ENCODE results near the gene DPP10. TPM values are rescaled to one million over a fixed set of nuclear protein-coding genes. Genes with fewer than 3 reads are reported as not detected.

DPP10 gene
- total and polyA plus RNA-seq, 10 of the 15 experiments (the other 5 are each of a cell fraction or from before 2014, with no cell fraction given): not detected

- in situ Hi-C loops (cut with MboI) (no loop called here), intact Hi-C loops (cut with micrococcal nuclease; ENCODE audit: unreplicated experiment) (no loop called here)
- CTCF ChIA-PET: no interaction called here
- no peaks in the 10 kb centered on the region for H3K79me2 ChIP-seq (ENCODE audit: control insufficient read depth, insufficient read depth, low read length)
- no peaks in the 10 kb centered on the region for H3K9me3 ChIP-seq (replicated peaks; ENCODE audit: control insufficient read depth, insufficient read depth, low read length)
- H3K27me3 ChIP-seq (replicated peaks in 1 of 2; ENCODE audit: control insufficient read depth in 2 of 2, insufficient read depth in 2 of 2, low read length in 1 of 2): no peaks in the 10 kb centered on the region
- DNase-seq (ENCODE audit: low read depth, low spot score) (no peak), ATAC-seq (no peak), FAIRE-seq (no peak)
- no peak overlapping the region for H2AFZ ChIP-seq (ENCODE audit: control insufficient read depth, low read depth, low read length)
- no peaks in the 10 kb centered on the region for H4K20me1 ChIP-seq (ENCODE audit: control insufficient read depth, insufficient read depth)
- BruUV-seq (replicated peaks): no TSS peak
- TF ChIP-seq JUND (IDR thresholded peaks at IDR 0.05; ENCODE audit: low read depth, low read length): no peak
- TF ChIP-seq KAT2A (conservative IDR thresholded peaks at IDR 0.05; ENCODE audit: control insufficient read depth, low read depth, low read length): no peak
- no peak for TF ChIP-seq KDM1A (IDR thresholded peaks at IDR 0.05; ENCODE audit: borderline replicate concordance)
- TF ChIP-seq PRDM15 (CRISPR knock-in tag; IDR thresholded peaks at IDR 0.05): no peak
- no peak for TF ChIP-seq ZSCAN29 (IDR thresholded peaks at IDR 0.05)
- no peak for TF ChIP-seq RFX5 (IDR thresholded peaks at IDR 0.05; ENCODE audit: low read depth, low read length)
- TF ChIP-seq ZNF687 (IDR thresholded peaks at IDR 0.05): no peak
- no peak for TF ChIP-seq IKZF2 (IDR thresholded peaks at IDR 0.05)
- TF ChIP-seq POU2F2 (IDR thresholded peaks at IDR 0.05; ENCODE audit: borderline replicate concordance, low read depth, low read length): no peak
- H3K27ac ChIP-seq (ENCODE audit: control insufficient read depth, insufficient read depth): no peak overlapping the region
- RAD21 ChIA-PET (ENCODE audit: unreplicated experiment): no interaction called here
- H3K4me3 ChIP-seq: no peak overlapping the region
- no peaks in the 10 kb centered on the region for H3K36me3 ChIP-seq (ENCODE audit: control insufficient read depth in 2 of 2, insufficient read depth in 2 of 2, low read length in 1 of 2)
- H3K4me1 ChIP-seq (ENCODE audit: control insufficient read depth, insufficient read depth, low read length): no peaks in the 10 kb centered on the region
- POLR2A ChIA-PET: no interaction called here
- no peak overlapping the region for H3K9ac ChIP-seq (ENCODE audit: control insufficient read depth, insufficient read depth, low read length)
- no peak overlapping the region for H3K4me2 ChIP-seq (ENCODE audit: control insufficient read depth, insufficient read depth)
- SMC1A ChIA-PET (ENCODE audit: uncharacterized antibody, unreplicated experiment): no interaction called here
- WGBS (ENCODE audit: insufficient coverage, insufficient replicate concordance, low lambda C conversion rate, missing lambda C conversion rate): 0% methylated on average over 2 of the region's 2 CpGs
Measured at GRCh38 chr2:115569547-115569946, 1127.1 kb downstream of the DPP10 start.

All from GM12878 (cell line).